ENCODE measurements around the gene PIGR.
"Not testable (repeated sequence)": the region's sequence is repeated elsewhere in the genome, so short reads cannot be mapped to it uniquely, and the experiment has no call there.

PIGR gene

GRCh38 chr1:206933333-206933945 is 12.8 kb downstream of the PIGR start:
- peaks cover 6% of the 10 kb centered on the region for H3K4me1 Mint-ChIP-seq (ENCODE audit: low read depth)
- no peaks in the 10 kb centered on the region for H3K36me3 Mint-ChIP-seq (ENCODE audit: low read depth)
- no peak overlapping the region for H3K4me3 Mint-ChIP-seq
- peak; percentile 37 for DNase-seq (ENCODE audit: low spot score)
- H3K9me3 Mint-ChIP-seq, result no peaks in the 10 kb centered on the region
- no peaks in the 10 kb centered on the region for H3K27me3 Mint-ChIP-seq (ENCODE audit: low read depth)
- H3K27ac Mint-ChIP-seq, result no peak overlapping the region

GRCh38 chr1:206932177-206932576 is 14.1 kb downstream of the PIGR start:
- Mint-ChIP-seq H3K9me3 (no peaks in the 10 kb centered on the region), H3K4me3 (no peak overlapping the region), H3K27ac (no peak overlapping the region), H3K27me3 (ENCODE audit: low read depth) (no peaks in the 10 kb centered on the region), H3K4me1 (ENCODE audit: low read depth) (peaks cover 6% of the 10 kb centered on the region), H3K36me3 (ENCODE audit: low read depth) (no peaks in the 10 kb centered on the region)
- DNase-seq (ENCODE audit: low spot score), result no peak

GRCh38 chr1:206931709-206932108 is 14.6 kb downstream of the PIGR start:
- no peak overlapping the region for H3K27ac Mint-ChIP-seq
- no peak overlapping the region for H3K4me3 Mint-ChIP-seq
- no peak for DNase-seq (ENCODE audit: low spot score)
- H3K4me1 Mint-ChIP-seq (ENCODE audit: low read depth), result peaks cover 6% of the 10 kb centered on the region
- H3K36me3 Mint-ChIP-seq (ENCODE audit: low read depth), result no peaks in the 10 kb centered on the region
- H3K27me3 Mint-ChIP-seq (ENCODE audit: low read depth), result no peaks in the 10 kb centered on the region
- no peaks in the 10 kb centered on the region for H3K9me3 Mint-ChIP-seq

DNA sequence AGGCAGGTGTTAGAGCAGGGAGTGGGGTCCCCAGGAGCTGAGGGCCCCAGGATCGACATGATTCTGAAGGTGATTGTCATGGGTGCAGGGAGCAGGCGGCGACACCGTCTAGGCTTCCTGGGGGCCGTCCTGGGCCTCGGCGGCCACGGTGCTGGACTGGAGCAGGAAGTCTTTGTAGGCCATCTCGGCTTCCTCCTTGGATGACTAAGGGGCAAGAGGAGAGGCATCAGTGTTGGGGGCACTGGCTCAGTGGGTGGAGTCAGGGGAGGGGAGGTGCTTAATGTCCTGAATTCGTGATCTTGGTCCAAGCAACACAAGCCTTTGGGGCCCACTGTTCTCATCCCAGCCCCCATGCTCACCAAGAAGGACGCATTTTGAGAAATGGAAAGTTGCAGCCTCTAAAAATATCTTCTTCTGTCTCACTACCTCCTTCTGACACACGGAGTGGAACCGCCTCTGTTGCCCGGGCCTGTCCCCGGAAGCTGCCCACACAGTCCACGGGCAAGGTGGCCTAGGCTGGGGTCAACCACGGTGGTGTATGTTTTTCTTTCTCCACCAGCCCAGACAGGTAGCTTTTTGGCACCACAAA is 16.0 kb downstream of the PIGR start:
- Mint-ChIP-seq H3K9me3 (no peaks in the 10 kb centered on the region), H3K4me1 (ENCODE audit: low read depth) (peaks cover 6% of the 10 kb centered on the region), H3K4me3 (no peak overlapping the region), H3K27me3 (ENCODE audit: low read depth) (no peaks in the 10 kb centered on the region), H3K36me3 (ENCODE audit: low read depth) (no peaks in the 10 kb centered on the region), H3K27ac (peak overlapping the region; percentile 57)
- DNase-seq (ENCODE audit: low spot score), result no peak

DNA sequence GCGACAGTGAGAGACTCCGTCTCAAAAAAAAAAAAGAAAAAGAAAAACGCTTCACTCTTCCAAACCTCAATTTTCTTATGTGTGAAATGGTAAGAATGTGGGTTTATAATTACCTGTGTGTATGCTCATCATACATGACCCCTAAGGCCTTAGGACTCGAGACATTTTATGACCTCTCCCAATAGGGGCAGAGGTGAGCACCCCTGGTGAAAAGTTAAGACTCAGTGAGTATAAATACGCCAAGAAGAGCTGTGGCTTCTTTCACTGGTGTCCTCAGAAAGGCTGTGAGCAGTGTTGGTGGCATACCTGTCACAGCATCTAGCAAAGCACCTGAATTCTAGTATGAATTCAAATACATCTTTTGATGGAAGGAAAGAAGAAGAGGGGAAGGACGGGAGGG is 16.7 kb downstream of the PIGR start:
- Mint-ChIP-seq H3K4me1 (ENCODE audit: low read depth) (peaks cover 6% of the 10 kb centered on the region), H3K27ac (no peak overlapping the region), H3K27me3 (ENCODE audit: low read depth) (no peaks in the 10 kb centered on the region), H3K9me3 (no peaks in the 10 kb centered on the region), H3K36me3 (ENCODE audit: low read depth) (no peaks in the 10 kb centered on the region), H3K4me3 (no peak overlapping the region)
- DNase-seq (ENCODE audit: low spot score), result no peak

GRCh38 chr1:206926286-206926685 is 20.0 kb downstream of the PIGR start:
- Mint-ChIP-seq H3K27ac (no peak overlapping the region), H3K36me3 (ENCODE audit: low read depth) (no peaks in the 10 kb centered on the region), H3K4me3 (no peak overlapping the region), H3K27me3 (ENCODE audit: low read depth) (no peaks in the 10 kb centered on the region), H3K9me3 (no peaks in the 10 kb centered on the region), H3K4me1 (ENCODE audit: low read depth) (peaks cover 14% of the 10 kb centered on the region)
- no peak for DNase-seq (ENCODE audit: low spot score)

- Mint-ChIP-seq H3K27me3 (ENCODE audit: low read depth) (no peaks in the 10 kb centered on the region), H3K9me3 (no peaks in the 10 kb centered on the region), H3K36me3 (ENCODE audit: low read depth) (peaks cover 8% of the 10 kb centered on the region), H3K4me1 (ENCODE audit: low read depth) (peaks cover 22% of the 10 kb centered on the region), H3K27ac (no peak overlapping the region), H3K4me3 (no peak overlapping the region)
- peak; percentile 42 for DNase-seq (ENCODE audit: low spot score)
Observed at GRCh38 chr1:206925106-206925736, 21.0 kb downstream of the PIGR start.

DNA sequence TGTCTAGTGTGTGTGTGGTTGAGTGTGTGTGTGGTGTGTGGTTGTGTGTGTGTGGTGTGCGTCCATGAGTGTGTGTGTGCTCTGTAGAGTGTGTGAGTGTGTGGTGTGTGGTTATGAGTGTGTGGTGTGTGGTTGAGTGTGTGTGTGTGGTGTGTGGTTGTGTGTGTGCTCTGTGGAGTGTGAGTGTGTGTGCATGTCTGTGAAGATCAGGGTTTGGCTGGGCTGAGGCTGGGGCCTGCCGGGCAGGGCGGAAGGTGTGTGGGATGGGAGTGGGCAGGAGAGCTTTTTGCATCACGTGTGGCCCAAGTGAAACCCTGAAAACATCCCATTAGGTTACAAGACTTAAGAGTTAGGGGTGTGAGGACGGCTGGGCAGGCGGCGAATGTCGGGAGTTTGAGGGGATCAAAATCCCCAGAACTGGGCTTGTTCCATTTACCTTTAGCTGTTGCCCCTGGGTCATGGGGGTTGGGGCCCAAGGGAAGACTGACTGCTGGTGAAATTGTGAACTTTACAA is 21.6 kb downstream of the PIGR start:
- Mint-ChIP-seq H3K27ac (no peak overlapping the region), H3K36me3 (ENCODE audit: low read depth) (peaks cover 11% of the 10 kb centered on the region)
- DNase-seq (ENCODE audit: low spot score), result no peak

GRCh38 chr1:206923961-206924557 is 22.2 kb downstream of the PIGR start:
- DNase-seq (ENCODE audit: low spot score); H3K27me3 Mint-ChIP-seq (ENCODE audit: low read depth); H3K4me3 Mint-ChIP-seq; H3K9me3 Mint-ChIP-seq; H3K27ac Mint-ChIP-seq: not testable (repeated sequence)
- Mint-ChIP-seq H3K4me1 (ENCODE audit: low read depth) (peaks cover 23% of the 10 kb centered on the region), H3K36me3 (ENCODE audit: low read depth) (peaks cover 12% of the 10 kb centered on the region)

More for the DNA sequence above, 21.6 kb downstream of the PIGR start:
- no peaks in the 10 kb centered on the region for H3K27me3 Mint-ChIP-seq (ENCODE audit: low read depth)
- no peak overlapping the region for H3K4me3 Mint-ChIP-seq
- no peaks in the 10 kb centered on the region for H3K9me3 Mint-ChIP-seq
- H3K4me1 Mint-ChIP-seq (ENCODE audit: low read depth), result peaks cover 25% of the 10 kb centered on the region

DNA sequence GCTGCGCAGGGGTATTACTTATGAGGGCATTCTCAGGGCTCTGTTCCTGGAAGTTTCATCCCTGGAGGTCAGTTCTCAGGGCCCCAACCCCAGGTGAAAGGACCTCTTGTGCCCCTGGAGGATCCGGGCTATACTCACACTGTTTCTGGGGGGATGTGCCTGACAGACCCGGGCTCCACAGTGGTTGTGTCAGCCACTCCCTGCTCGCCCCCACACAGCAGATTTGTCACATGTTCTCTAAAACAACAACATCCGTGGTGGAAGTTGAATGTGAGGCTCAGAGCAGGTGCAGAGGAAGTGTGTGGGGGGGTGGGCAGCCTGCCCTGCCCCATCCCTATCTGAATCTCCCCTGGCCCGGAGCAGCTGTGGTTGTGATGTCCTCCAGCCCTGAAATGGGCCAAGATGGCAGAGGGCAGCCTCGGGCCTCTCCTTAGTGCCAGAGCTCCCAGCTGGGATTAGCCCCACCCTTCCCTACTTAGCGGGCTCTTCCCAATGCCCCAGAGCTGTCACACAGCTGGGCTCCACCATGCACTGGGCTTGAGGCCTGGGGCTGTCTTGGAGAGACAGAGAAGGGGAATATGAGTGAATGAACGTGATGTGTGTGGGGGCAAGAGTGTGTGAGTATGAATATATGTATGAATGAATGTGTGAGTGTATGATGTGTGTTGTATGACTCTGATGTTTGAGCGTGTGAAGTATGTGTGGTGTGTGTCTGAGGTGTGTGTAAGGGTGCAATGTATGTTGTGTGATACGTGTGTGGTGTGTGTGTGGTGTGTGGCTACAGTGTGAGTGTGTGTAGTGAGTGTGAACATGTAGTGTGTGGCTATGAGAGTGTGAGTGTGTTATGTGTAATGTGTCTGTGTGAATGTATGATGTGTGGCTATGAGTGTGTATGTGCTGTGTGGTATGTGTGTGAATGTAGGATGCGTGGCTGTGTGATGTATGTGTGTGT is 23.0 kb downstream of the PIGR start:
- peaks cover 14% of the 10 kb centered on the region for H3K36me3 Mint-ChIP-seq (ENCODE audit: low read depth)
- no peak overlapping the region for H3K4me3 Mint-ChIP-seq
- H3K9me3 Mint-ChIP-seq, result no peaks in the 10 kb centered on the region
- peaks cover 28% of the 10 kb centered on the region for H3K4me1 Mint-ChIP-seq (ENCODE audit: low read depth)
- H3K27ac Mint-ChIP-seq, result no peak overlapping the region
- DNase-seq (ENCODE audit: low spot score), result peak; percentile 64
- H3K27me3 Mint-ChIP-seq (ENCODE audit: low read depth), result no peaks in the 10 kb centered on the region

GRCh38 chr1:206922524-206922923 is 23.7 kb downstream of the PIGR start:
- Mint-ChIP-seq H3K4me3 (no peak overlapping the region), H3K27me3 (ENCODE audit: low read depth) (no peaks in the 10 kb centered on the region), H3K4me1 (ENCODE audit: low read depth) (peaks cover 34% of the 10 kb centered on the region), H3K36me3 (ENCODE audit: low read depth) (peaks cover 20% of the 10 kb centered on the region), H3K9me3 (no peaks in the 10 kb centered on the region), H3K27ac (no peak overlapping the region)
- no peak for DNase-seq (ENCODE audit: low spot score)

GRCh38 chr1:206921772-206922265 is 24.4 kb downstream of the PIGR start, which contains the start of gene FCMR:
TSS of gene FCMR (minus strand) at chr1:206921941. CDS start at chr1:206921854, 87 bp downstream.
- H3K27ac Mint-ChIP-seq, result no peak within 1 kb of the TSS
- H3K4me1 Mint-ChIP-seq (ENCODE audit: low read depth), result peaks cover 40% of the 10 kb centered on the region
- peak; percentile 37 for DNase-seq (ENCODE audit: low spot score)
- H3K27me3 Mint-ChIP-seq (ENCODE audit: low read depth), result no peaks in the 10 kb centered on the region
- H3K9me3 Mint-ChIP-seq, result no peaks in the 10 kb centered on the region
- no peak within 1 kb of the TSS for H3K4me3 Mint-ChIP-seq
- peaks cover 26% of the 10 kb centered on the region for H3K36me3 Mint-ChIP-seq (ENCODE audit: low read depth)

GRCh38 chr1:206918076-206918475 is 28.2 kb downstream of the PIGR start:
- H3K4me3 Mint-ChIP-seq, result peak overlapping the region; percentile 59
- no peaks in the 10 kb centered on the region for H3K27me3 Mint-ChIP-seq (ENCODE audit: low read depth)
- peak overlapping the region; percentile 12 for H3K27ac Mint-ChIP-seq
- peaks cover 50% of the 10 kb centered on the region for H3K36me3 Mint-ChIP-seq (ENCODE audit: low read depth)
- H3K9me3 Mint-ChIP-seq, result no peaks in the 10 kb centered on the region
- DNase-seq (ENCODE audit: low spot score), result no peak
- peaks cover 61% of the 10 kb centered on the region for H3K4me1 Mint-ChIP-seq (ENCODE audit: low read depth)
